Activated CD8-positive, alpha-beta memory T cell treated with anti-CD3 and anti-CD28 coated beads, Interleukin-2, amount 50 U/mL, for 1 hour (primary cell): ENCODE results near the gene HSPBAP1.
"Not testable (repeated sequence)": the region's sequence is repeated elsewhere in the genome, so short reads cannot be mapped to it uniquely, and the experiment has no call there.

Experiments
- DNase-seq: peaks from one replicate; pipeline ENCODE4 v3.0.0-alpha.2; 2020; ENCODE audit errors: extremely low read depth

The HSPBAP1 gene

DNA sequence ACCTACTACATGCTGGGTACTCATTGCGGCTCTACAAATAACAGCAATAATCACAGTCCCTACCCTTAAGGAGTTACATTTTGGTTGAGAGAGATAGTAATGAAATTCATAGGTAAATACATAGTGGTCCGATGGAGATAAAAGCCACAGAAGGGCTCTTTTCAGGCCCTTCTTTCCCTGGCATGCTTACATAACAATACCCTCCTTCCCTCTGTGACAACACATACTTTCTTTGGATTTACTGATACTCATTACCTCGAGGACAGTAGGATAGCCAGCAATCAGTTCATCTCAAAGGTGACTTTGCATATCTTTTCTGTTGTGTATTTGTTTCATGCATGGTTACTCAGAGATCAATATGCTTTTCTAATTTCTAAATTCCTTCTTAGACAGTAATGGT is 54.5 kb downstream of the HSPBAP1 start:
- no peak for DNase-seq

DNA sequence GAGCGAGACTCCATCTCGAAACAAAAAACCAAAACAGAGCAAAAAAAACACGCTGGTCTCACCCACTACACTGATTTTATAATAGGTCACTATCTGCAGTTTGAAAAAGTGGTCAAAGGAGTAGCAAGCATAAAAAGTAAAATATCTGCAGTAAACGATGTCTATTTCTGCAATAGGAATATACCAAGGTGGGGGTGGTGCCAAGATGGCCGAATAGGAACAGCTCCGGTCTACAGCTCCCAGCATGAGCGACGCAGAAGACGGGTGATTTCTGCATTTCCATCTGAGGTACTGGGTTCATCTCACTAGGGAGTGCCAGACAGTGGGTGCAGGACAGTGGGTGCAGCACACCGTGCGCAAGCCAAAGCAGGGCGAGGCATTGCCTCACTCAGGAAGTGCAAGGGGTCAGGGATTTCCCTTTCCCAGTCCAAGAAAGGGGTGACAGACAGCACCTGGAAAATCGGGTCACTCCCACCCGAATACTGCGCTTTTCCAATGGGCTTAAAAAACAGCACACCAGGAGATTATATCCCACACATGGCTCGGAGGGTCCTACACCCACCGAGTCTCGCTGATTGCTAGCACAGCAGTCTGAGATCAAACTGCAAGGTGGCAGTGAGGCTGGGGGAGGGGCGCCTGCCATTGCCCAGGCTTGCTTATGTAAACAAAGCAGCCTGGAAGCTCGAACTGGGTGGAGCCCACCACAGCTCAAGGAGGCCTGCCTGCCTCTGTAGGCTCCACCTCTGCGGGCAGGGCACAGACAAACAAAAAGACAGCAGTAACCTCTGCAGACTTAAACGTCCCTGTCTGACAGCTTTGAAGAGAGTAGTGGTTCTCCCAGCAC is 60.7 kb downstream of the HSPBAP1 start:
- not testable (repeated sequence) for DNase-seq

DNA sequence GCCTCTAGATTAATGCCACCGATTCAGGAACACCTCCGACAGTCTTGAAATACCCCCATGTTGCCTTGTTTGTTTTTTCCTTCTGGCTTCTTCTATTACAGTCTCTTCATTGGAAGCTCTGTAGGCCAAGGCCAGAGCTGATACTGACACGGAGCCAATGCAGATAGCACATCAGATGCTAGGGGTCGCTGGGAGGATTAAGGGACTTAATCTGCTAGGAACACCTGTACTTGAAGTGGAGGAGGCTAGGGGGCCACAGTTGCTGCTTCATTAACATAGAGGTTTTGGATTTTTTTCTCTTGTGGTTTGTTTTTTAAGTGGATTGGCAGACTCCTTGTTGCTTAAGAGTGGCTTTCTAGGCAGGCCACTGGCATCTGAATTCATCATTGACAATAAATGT is 63.4 kb downstream of the HSPBAP1 start:
- DNase-seq = no peak

DNA sequence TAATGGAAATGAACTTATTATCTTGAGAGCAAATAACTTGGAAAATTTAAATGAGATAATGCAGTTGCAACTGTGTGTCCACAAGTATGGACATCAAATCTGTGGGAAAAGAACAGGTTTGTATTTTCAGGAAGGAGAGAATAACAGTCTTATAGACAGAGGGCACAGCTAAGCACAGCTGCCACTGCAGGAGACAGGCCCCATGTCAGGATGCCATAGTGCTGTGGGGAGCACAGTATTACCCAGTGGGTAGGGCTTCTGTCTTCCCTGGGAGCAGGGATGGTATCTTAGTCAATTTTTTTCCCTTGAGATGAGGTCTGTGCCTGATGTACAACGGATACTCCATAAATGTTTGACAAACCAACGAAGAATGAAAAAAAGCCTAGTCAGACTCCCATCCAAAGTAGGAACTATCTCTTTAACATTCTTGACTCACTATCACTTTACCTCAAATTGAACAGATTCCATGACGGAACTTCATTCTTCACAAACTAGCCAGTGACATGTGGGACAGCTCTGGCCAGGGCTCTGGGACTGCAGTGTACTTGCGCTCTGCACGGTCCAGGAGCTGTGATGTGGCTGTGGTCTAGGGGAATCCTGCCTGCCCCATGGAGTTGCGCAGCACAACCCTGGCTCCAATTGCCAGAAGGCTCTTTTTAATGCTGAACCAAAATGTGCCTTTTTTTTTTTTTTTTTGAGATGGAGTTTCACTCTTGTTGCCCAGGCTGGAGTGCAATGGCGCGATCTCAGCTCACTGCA is 64.7 kb downstream of the HSPBAP1 start:
- DNase-seq = no peak

DNA sequence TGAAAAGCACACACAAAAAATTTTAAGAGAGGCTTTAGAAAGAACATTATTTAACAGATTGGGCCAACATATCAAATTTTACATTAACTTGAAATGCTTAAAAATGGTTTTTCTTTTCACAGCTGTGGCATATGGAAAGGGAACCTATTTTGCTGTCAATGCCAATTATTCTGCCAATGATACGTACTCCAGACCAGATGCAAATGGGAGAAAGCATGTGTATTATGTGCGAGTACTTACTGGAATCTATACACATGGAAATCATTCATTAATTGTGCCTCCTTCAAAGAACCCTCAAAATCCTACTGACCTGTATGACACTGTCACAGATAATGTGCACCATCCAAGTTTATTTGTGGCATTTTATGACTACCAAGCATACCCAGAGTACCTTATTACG is 65.4 kb downstream of the HSPBAP1 start:
- no peak for DNase-seq

DNA sequence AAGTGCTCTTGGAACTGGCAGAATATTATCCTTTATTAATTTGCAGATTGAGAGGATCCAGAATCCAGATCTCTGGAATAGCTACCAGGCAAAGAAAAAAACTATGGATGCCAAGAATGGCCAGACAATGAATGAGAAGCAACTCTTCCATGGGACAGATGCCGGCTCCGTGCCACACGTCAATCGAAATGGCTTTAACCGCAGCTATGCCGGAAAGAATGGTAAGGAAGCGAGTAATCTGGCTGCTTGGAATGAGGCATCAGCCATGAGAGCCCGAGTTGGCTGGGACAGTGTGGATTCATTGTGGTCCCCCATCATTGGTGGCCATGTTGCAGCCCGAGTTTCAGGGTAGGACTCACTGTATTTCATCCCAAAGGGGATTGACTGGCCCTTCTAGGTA is 65.9 kb downstream of the HSPBAP1 start:
- DNase-seq = no peak

DNA sequence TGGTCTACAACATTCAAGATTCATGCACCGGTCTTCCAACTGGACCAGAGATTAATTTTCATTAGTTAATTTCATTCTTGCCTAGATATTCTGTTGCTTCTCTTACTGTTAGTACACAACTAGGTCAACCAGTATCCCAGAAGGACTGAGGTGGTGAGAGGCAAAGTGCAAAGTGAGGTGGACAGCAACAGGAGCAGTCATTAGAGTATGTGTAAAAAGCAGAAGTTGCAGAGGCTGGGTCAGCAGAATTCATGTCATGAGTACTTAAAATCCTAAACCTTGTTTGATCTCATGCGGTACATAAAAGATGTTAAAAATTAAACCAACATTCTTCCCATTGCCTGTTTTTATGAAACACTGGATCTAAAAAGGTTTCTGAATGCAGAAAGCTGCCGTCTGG is 66.3 kb downstream of the HSPBAP1 start:
- no peak for DNase-seq

DNA sequence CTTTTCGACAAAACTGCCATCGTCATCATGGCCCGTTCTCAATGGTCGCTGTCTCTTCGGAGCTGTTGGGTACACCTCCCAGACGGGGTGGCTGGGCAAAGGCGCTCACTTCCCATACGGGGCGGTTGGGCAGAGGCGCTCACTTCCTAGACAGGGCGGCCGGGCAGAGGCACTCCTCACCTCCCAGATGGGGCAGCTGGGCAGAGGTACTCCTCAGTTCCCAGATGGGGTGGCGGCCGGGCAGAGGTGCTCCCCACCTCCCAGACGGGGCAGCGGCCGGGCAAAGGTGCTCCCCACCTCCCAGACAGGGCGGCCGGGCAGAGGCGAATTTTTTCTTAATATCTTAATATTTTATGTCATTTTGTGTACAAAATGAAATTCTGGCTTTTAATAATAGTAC is 68.5 kb downstream of the HSPBAP1 start:
- no peak for DNase-seq

DNA sequence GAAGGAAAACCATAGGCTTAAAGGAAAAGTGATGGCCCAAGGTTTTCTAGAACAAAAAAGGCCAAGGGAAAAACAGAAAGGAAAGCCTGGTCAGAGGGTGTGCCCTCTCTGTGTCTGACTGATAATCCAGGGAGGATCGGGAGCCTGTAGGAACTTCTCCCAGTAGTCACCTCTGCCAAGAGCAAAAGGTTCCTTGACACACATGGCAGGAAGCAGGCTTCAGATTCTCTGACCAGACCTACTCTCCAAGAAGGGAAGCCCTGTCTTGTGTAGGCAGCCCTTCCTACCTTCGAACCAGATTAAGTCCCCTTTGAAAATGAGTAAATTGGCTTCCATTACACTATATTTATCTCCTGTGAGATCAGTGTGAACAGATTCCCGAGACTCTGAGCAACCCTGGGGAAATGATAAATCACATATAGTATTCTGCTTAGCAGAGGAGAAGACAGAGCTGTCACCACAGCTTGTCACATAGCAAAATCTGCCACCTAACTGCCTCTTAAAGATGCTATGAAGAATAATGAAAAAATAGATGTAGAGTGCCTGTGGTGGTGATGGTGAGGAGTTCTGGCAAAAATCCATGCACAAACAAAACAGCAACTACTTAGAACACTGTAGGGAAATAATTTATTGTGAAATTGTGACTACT is 74.2 kb downstream of the HSPBAP1 start:
- no peak for DNase-seq

DNA sequence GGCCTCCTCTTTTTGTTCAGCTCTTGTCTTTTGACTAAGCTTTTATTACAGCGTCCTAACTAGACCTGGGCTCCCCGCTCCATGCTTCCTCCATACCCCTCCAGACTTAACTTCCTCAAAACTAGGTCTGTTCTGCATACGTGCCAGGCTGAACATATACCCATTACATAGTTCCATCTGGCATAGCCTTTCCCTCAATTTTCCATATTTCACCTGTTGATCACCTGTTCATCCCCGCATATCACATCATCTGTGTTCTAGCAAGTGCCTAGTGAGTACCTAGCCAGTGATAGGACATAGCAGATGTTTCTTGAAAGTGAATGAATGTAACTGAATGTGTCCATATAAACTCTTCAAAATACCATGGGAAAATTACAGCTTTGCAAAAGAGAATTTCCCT is 77.0 kb downstream of the HSPBAP1 start:
- DNase-seq = no peak

DNA sequence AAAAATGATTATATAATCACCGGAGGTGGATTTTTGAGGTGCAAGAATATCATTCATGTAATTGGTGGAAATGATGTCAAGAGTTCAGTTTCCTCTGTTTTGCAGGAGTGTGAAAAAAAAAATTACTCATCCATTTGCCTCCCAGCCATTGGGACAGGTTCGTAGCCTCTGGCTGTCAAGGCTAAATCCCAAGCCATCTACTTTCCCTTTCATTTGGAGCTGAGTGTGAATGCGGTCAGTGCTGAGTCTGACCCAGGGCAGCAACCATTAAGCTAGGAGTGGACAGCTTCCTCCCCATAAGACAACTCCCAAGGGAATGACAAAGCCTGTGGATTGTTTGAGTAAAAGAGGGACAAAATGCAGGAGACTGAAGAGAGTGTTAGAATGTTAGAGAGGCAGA is 79.4 kb downstream of the HSPBAP1 start:
- no peak for DNase-seq

DNA sequence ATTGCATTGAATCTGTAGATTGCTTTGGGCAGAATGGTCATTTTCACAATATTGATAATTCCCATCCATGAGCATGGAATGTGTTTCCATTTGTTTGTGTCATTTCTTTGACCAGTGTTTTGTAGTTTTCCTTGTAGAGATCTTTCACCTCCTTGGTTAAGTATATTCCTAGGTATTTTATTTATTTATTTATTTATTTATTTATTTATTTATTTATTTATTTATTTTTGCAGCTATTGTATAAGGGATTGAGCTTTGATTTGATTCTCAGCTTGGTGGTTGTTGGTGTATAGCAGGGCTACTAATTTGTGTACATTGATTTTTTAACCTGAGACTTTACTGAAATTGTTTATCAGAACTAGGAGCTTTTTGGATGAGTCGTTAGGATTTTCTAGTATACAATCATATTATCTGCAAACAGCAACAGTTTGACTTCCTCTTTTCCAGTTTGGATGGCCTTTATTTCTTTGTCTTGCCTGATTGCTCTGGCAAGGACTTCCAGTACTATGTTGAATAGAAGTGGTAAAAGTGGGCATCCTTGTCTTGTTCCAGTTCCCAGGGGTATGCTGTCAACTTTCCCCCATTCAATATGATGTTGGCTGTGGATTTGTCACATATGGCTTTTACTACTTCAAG is 82.9 kb downstream of the HSPBAP1 start:
- DNase-seq = not testable (repeated sequence)

DNA sequence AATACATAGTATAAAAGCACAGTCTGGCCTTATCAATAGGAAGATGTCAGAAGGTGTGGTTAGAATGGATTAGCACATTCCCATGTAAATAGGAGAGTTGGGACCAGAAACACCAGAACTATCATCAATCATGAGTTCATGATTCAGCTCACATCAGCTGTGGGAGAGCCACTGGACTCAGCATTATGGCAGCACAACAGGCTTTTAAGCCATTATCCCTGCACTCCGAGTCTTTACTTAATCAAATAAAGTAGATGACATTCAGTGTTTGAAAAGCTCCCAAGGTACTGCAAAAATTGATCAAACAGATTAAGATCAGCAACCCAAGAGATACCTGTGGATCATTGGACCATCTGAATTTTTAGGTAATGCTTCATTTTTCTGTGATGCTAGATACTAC is 88.3 kb downstream of the HSPBAP1 start:
- DNase-seq = no peak

DNA sequence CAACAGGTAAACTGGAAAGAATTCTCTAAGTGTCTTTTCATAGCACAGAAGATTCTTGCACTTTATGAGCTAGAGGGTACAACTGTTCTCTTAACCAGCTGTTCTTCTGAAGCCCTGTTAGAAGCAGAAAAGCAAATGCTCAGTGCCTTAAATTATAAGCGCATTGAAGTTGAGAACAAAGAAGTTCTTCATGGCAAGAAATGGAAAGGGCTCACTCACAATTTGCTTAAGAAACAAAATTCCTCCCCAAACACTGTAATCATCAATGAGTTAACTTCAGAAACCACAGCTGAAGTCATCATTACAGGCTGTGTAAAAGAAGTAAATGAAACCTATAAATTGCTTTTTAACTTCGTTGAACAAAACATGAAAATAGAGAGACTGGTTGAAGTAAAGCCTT is 93.4 kb downstream of the HSPBAP1 start:
- no peak for DNase-seq

DNA sequence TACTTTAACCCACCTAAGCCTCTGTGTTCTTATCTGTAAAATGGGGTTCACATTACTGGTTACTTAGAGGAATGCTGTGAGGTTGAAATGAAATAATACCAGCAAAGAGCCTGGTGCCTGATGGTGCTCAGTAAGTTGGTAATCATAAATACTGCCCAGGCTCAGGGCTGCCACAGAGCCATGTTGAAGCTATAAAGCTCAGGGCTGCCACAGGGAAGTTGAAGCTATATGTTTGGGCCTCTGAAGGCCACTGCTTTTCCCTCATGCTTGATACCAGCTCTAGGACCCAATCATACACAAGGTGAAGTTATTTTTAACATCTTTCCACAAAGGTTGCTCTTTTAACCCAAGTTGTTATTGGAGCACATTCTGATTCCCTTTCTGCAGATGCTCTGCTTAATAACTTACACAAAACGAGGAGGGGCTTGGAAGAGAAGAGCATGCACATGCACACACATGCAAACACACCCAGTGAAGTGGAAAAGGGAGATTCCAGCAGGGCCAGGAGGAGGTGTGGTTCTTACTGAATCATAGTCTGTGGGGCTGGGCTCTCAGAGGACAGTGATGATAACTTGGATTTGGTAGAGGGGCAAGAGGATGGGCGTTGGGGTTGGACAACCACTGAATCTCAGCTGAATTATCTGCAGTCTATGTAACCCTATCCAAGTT is 95.5 kb downstream of the HSPBAP1 start:
- DNase-seq = no peak

DNA sequence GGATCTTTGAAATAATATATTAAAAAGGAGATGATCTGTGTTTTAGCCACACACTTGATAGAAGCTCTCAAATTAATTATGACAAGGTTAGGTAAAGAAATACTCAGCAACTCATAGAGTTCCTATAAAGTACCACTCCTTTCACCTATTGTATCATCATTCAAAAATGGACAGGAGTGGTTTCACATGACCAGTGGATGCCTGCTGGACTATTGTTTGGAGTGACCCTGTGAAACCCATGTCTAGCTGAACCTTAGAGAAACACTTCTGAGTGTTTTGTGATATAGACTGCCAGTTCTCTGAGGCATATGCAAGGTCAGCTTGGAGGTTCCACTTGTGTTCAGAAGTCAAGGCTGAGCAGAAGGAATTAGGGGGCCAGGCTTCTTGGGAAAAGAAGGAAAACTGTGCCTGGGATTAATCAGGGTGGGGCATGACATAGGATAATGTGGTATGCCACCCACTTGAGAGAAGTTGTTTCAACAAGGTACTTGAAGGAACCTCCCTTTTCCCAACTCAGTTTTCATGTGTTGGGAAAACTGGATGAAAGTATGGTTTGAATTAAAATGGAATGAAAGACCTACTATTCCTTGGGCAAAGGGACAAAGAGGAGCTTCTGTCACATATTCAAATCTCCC is 97.6 kb downstream of the HSPBAP1 start:
- DNase-seq = no peak

DNA sequence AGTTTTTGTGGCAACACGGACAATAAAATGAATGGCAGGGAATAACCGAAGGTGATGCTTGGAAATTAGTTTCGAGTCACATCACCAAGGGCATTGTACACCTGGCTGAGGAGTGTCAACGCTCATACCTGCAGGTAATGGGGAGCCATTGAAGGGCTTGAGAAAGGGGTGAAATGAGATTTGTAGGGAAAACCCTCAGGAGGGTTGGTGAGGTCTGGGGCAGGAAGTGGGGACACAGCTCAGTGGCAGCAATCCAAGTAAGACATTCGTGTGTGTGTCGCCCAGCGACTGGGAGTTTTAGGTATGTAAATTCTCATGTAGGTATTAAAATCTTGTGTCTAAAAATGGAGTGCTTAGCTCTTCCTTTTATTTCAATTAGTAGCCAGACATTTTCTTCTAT is 98.7 kb downstream of the HSPBAP1 start:
- no peak for DNase-seq

DNA sequence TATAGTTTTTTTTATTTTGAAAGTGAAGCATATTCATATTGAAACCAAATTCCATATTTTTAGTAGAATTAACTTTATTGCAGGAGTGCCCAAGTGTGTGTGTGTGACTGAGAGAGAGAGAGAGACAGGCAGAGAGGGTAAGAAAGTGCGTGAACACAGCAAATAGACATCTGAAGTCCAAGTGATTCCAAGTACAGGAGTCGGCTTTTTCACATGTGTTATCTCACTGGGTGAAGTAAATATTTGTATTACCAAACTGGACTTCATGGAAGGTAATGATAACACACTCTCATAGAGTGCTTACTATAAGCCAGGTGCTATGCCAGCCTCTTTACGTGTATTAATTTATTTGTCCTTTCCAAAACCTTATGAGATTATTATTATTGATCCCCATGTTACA is 101.0 kb downstream of the HSPBAP1 start:
- no peak for DNase-seq

DNA sequence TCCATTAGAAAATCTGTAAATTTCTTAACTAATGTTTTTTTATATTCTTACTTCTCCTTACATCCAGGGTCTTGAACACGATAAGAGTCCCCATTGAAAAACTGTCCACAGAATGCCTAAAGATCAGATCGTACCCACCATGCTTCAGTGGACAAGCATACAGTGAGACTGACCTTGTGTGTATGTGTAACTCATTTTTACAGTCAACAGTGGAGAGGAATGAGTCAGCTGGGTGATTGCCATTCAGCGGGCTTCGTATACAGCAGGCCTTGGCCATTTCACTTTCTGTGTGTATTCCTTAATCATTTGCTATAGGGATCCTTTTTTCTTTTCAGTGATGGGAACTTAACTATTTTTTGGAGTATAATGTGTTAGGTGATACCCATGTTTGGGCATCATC is 102.4 kb downstream of the HSPBAP1 start:
- no peak for DNase-seq

DNA sequence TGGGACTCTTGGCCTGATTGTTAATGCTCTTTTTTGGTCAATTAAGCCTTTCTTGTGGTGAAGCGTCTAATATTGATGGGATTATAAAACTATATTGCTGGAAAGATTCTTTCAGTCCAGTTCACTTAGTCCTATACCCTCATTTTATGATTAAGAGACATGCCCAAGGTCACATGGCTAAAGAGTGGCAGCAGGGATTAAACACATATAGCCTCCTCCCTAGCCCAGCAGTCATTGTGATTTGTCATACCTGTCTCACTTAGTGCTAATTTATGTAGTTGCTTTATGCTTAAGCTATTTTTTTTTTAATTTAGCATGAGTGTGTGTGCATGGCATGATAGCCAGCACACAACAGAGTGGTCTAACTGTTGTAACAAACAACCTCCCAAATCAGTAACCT is 103.5 kb downstream of the HSPBAP1 start:
- no peak for DNase-seq
